Activated T-helper 1 cell treated with anti-CD3 and anti-CD28 coated beads, Interleukin-12 subunit alpha, Interleukin-12 subunit beta, Interleukin-2, Interleukin-4 antibody, amounts not matched to agents 30 ng/mL and 10 ng/mL and 1 ng/mL, durations not matched to agents 14 hours and 24 hours and 36 hours (primary cell): ENCODE results near the gene TYSND1. TPM values are rescaled to one million over a fixed set of nuclear protein-coding genes. Genes with fewer than 3 reads are reported as not detected.
A peak's percentile ranks its signal among the peaks of the same experiment; 100 is the strongest.
"Not testable (repeated sequence)": the region's sequence is repeated elsewhere in the genome, so short reads cannot be mapped to it uniquely, and the experiment has no call there.

Source experiments
- DNase-seq: peaks from one replicate; pipeline ENCODE4 v3.0.0; 2021; ENCODE audit warnings: low spot score
- H3K27ac Mint-ChIP-seq: one replicate; pipeline ENCODE4 v1.8.0; 2021; ENCODE audit warnings: mild to moderate bottlenecking, mixed read lengths
- H3K27me3 Mint-ChIP-seq: one replicate; pipeline ENCODE4 v1.8.0; 2022; ENCODE audit warnings: mild to moderate bottlenecking, moderate library complexity, mixed read lengths; ENCODE audit not compliant: insufficient read depth
- H3K36me3 Mint-ChIP-seq: one replicate; pipeline ENCODE4 v1.8.0; 2021; ENCODE audit warnings: low read depth, mixed read lengths
- H3K4me1 Mint-ChIP-seq: one replicate; pipeline ENCODE4 v1.8.0; 2021; ENCODE audit warnings: low read depth, mixed read lengths
- H3K4me3 Mint-ChIP-seq: one replicate; pipeline ENCODE4 v1.8.0; 2021; ENCODE audit warnings: mild to moderate bottlenecking, moderate library complexity, mixed read lengths
- H3K9me3 Mint-ChIP-seq: one replicate; pipeline ENCODE4 v1.8.0; 2021; ENCODE audit warnings: mixed read lengths
- intact Hi-C: fragments of 100-400 bp; cut with micrococcal nuclease; formaldehyde crosslinking; loops from one replicate; pipeline ENCODE4 v1.15.1; 2024
- total RNA-seq: library from RNA; stranded (reverse); gene quantifications from 2 replicates; pipeline ENCODE4 v1.2.3, GENCODE V29; 2022

Gene TYSND1
- total RNA-seq, 1 donor from 2014 or later = 12.7 TPM

DNA sequence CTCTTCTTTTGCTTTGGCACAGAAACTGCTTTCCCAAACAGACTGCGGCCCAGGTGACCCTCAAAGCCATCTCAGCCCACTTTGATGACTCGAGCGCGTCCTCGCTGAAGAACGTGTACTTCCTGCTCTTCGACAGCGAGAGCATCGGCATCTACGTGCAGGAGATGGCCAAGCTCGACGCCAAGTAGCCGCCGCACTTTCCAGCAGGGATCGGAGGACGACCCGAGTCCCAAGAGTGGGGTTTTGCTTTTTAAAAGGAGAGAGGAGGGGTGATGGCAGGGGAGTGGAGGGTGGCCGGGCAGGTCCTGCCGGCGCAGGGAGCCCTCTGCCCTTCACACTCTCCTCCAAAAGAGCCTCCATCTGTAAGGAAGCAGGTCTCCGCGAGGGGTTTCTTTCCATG is 35.0 kb downstream of the TYSND1 start:
- Mint-ChIP-seq H3K9me3 (no peaks in the 10 kb centered on the region), H3K36me3 (no peaks in the 10 kb centered on the region), H3K27ac (no peak overlapping the region), H3K27me3 (peaks cover 2% of the 10 kb centered on the region), H3K4me3 (no peak overlapping the region), H3K4me1 (peaks cover 6% of the 10 kb centered on the region)
- DNase-seq = no peak
- intact Hi-C loops = no loop called here

DNA sequence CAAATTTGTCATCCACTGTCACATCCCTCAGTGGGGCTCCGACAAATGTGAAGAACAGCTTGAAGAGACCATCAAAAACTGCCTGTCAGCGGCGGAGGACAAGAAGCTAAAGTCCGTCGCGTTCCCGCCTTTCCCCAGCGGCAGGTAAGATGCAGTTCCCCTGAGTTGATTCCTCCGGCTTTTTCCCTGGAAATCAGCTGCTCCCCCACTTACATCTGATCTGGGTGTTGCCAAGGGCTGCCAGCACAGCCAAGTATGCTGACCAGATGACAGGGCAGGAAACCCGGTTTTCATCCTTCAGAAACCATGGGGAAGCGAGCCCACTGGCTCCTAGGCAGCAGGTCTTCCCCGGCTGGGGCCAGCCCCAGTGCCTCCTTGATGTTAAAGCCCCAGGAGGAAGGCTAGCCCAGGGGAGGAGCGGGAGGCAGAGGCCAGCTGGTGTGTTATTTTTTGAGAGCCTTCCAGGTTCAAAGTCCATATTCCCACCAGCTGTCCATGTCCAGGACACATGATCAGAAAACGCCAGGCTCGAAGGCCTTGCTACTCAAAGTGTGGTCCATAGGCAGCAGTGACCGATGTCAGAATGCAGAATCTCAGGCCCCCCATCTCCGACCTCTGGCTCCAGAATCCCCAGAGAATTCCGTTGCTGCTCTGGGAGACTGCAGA is 37.3 kb downstream of the TYSND1 start:
- intact Hi-C loops = no loop called here
- no peak overlapping the region for H3K27ac Mint-ChIP-seq
- peaks cover 3% of the 10 kb centered on the region for H3K36me3 Mint-ChIP-seq
- no peaks in the 10 kb centered on the region for H3K9me3 Mint-ChIP-seq
- no peak for DNase-seq
- no peaks in the 10 kb centered on the region for H3K4me1 Mint-ChIP-seq
- no peaks in the 10 kb centered on the region for H3K27me3 Mint-ChIP-seq
- H3K4me3 Mint-ChIP-seq = no peak overlapping the region

DNA sequence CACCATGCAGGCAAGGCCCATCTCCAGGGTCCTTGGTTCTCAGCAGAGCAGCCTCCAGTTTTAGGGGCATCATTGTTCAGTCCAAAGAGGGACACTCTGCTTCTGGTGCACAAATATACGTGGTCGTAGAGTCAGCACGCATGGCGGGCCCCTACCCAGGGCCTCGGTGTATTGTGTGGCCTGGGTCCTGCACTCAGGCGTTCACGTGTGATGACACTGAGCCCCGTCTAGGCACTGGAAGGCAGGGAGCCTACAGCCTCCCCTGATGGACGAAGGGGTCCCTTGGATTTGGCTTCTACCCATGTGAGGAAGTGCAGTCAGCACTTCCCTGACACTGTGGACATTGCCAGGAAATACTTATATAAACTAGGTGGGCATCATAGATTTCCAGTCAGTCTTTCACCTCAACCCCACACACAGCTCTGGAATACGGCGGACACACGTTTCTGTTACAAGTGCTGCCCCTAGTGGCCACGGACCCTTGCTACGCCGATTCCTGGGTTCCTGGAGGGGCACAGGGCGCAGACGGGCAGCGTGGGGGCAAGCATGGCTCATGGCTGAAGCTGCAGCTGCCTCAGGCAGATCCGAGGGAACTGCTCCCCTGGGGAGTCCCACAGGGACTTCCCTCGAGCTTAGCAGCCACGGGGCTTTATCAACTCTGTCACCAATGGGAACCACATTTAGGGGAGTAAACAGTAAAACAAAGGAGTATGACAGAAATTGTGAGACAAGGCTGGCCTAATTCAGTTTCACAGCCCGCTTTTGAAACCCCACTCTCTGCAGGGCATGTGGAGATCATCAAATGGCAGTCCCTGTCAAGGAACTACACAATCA is 39.3 kb downstream of the TYSND1 start:
- DNase-seq = no peak
- intact Hi-C loops = no loop called here

DNA sequence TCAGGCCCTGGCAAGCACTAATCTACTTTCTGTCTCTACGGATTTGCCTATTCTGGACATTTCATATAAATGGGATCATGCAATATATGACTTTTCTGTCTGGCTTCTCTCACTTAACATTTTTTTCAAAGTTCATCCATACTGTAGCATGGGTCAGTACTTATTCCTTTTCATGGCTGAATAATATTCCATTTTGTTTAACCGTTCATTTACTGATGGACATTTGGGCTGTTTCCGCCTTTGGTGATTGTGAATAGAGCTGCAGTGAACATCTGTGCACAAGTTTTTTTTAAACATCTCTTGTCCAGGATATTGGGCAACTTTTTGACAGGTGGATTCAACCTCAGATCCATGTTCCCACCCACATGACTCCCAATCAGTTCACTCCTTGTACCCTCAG is 44.8 kb downstream of the TYSND1 start:
- no peaks in the 10 kb centered on the region for H3K27me3 Mint-ChIP-seq
- H3K4me3 Mint-ChIP-seq = no peak overlapping the region
- intact Hi-C loops = no loop called here
- no peak for DNase-seq
- no peaks in the 10 kb centered on the region for H3K9me3 Mint-ChIP-seq
- H3K36me3 Mint-ChIP-seq = peaks cover 3% of the 10 kb centered on the region
- H3K27ac Mint-ChIP-seq = no peak overlapping the region
- no peaks in the 10 kb centered on the region for H3K4me1 Mint-ChIP-seq

More for the DNA sequence above, 39.3 kb downstream of the TYSND1 start:
- peaks cover 3% of the 10 kb centered on the region for H3K36me3 Mint-ChIP-seq
- no peaks in the 10 kb centered on the region for H3K4me1 Mint-ChIP-seq
- H3K4me3 Mint-ChIP-seq = no peak overlapping the region
- H3K27ac Mint-ChIP-seq = no peak overlapping the region
- H3K9me3 Mint-ChIP-seq = no peaks in the 10 kb centered on the region
- no peaks in the 10 kb centered on the region for H3K27me3 Mint-ChIP-seq

DNA sequence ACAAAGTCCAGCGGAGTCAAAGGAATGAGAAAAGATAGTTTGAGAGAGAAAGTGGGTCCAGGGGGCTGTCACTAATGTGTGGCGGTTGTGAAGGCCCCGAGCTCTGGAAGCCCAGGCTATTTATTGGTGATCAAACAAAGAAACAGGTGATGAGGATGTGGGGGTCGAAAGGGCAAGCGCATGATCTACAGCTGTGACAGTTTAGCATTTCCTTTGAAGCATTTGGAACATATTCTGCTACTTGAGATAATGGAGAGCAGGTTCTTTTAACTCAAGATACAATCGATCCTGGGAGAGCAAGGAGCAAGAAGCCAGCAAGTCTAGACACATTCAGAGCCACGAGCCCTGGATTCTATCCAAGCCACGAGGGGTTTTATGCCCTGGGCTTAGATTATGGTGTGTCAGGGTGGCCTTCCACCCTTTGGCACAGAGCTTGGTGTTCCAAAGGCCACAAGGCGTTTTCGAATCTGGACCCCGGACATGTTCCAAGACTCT is 45.4 kb downstream of the TYSND1 start:
- DNase-seq, H3K9me3 Mint-ChIP-seq, H3K36me3 Mint-ChIP-seq, H3K27me3 Mint-ChIP-seq, H3K4me3 Mint-ChIP-seq, intact Hi-C loops, H3K4me1 Mint-ChIP-seq, H3K27ac Mint-ChIP-seq: not testable (repeated sequence)

DNA sequence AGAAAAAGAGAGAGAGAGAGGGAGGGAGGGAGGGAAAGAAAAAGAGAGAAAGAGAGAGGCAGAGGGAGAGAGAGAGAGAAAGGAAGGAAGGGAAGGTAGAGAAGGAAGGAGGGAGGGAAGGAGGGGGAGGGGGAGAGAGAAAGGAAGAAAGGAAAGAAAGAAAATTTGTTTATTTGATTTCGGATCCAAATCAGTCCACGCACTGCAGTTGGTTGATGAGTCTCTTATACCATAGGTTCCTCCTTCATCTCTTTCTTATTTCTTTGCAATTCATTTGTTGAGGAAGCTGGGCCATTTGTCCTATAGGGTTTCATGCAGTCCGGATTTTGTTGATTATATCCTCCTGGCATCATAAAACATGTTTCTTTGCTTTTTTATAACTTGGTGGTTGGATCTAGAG is 48.2 kb downstream of the TYSND1 start:
- H3K4me3 Mint-ChIP-seq = no peak overlapping the region
- intact Hi-C loops = no loop called here
- H3K27me3 Mint-ChIP-seq = no peaks in the 10 kb centered on the region
- no peaks in the 10 kb centered on the region for H3K36me3 Mint-ChIP-seq
- H3K27ac Mint-ChIP-seq = no peak overlapping the region
- DNase-seq = no peak
- H3K4me1 Mint-ChIP-seq = peaks cover 13% of the 10 kb centered on the region
- H3K9me3 Mint-ChIP-seq = no peaks in the 10 kb centered on the region

DNA sequence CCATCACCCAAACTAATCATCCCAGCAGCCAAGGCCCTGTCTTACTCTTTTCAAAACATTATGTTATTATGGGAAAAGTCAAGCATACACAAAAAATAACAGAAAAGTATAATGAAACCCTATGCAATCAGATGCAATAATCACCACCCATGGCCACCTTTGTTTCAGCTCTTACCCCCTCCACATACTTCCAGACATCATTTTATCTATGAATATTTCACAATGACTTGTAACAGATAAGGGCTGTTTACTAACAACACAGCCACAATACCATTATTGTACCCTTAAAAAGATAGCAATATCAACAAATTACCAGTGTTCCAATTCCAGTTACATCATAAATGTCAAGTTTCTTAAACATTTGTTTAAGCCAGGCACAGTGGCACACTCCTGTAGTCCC is 49.0 kb downstream of the TYSND1 start:
- Mint-ChIP-seq H3K4me3 (no peak overlapping the region), H3K9me3 (no peaks in the 10 kb centered on the region), H3K36me3 (no peaks in the 10 kb centered on the region), H3K27ac (no peak overlapping the region), H3K27me3 (no peaks in the 10 kb centered on the region), H3K4me1 (peaks cover 21% of the 10 kb centered on the region)
- no peak for DNase-seq
- intact Hi-C loops = no loop called here

DNA sequence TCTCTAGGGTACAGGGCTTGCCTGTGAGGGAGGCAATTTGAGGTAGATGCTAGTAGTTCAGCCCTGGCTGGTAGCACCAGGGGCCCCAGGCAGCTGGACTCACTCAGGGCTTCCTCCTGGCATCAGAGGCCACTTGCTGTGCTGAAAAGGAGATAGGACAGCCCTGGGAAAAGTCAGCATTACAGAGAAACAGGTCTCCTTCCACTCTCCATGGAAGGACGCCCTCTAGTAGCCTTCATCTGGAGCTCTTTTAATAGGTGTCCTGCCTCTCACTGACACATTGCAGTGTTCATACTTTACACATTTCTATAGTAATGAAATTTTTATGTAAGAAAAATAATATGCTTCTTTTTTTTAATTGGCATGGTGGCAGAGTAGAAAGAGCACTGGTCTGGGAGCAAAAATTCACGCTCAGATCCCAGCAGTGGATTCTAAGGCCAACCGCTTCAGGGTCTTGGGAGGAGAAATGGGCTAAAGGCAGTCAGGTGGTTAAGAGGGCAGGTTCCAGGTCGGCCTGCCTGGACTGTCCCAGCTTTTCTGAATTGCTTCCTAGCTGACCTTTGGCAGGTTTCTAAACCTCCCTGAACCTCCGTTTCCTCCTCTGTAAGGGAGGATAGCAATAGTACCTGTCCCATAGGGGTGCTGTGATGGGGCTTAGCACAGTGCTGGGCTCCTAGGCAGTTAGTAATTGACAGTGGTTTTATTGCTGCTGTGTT is 49.6 kb downstream of the TYSND1 start:
- intact Hi-C loops = no loop called here
- Mint-ChIP-seq H3K27me3 (no peaks in the 10 kb centered on the region), H3K4me3 (no peak overlapping the region), H3K9me3 (no peaks in the 10 kb centered on the region), H3K36me3 (no peaks in the 10 kb centered on the region), H3K27ac (no peak overlapping the region), H3K4me1 (peaks cover 27% of the 10 kb centered on the region)
- DNase-seq = no peak

DNA sequence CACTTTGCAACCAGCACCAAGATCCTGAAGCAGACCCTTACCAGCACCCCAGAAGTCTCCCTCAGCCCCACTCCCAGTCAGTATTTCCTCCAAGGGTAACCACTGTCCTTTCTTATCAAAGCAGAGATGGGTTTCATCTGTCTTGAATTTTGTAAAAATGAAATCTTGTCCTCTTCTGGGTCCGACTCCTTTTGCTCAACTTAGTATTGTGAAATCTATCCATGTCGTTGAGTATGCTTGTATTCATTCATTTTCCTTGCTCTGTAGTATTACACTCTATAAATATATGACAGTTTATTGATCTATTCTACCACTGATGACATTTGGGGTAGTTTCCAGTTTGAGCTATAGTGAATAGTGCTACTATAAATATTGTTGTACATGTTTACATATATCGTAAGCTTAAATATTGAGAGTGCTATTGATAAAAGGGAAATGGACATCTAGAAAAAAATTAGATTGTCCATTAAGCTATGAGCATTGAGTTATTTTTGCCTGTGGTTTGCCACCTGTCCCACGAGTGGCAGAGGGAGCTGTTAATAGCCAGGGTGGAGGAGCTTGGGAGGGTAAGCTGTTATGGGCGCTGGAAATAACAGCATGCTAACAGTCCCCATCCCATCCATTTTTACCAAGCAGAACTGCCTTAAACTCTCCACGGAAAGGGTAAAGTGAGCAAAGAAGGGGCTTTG is 50.3 kb downstream of the TYSND1 start:
- intact Hi-C loops = no loop called here
- no peaks in the 10 kb centered on the region for H3K9me3 Mint-ChIP-seq

DNA sequence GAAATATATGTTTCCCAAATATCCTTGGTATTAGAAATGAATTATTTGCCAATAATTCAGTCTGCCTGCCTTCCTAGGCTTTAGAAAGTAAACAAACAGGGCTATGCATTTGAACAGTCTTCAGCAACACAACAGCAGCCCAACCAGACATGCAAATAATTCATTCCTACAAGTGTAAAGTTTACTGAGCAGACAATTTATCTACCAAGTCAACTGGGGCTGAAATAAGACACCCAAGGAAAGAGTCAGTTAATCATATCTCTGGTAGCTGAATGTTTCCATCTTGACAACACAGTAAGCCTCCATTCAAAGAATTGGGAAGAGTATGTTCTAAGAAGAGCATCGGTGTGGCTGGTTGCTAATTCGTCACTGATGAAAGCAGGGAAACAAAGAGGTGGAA is 52.2 kb downstream of the TYSND1 start:
- Mint-ChIP-seq H3K36me3 (no peaks in the 10 kb centered on the region), H3K9me3 (no peaks in the 10 kb centered on the region), H3K27me3 (no peaks in the 10 kb centered on the region), H3K27ac (no peak overlapping the region), H3K4me1 (peaks cover 31% of the 10 kb centered on the region), H3K4me3 (no peak overlapping the region)
- DNase-seq = no peak
- intact Hi-C loops = no loop called here

More for the DNA sequence above, 50.3 kb downstream of the TYSND1 start:
- Mint-ChIP-seq H3K4me1 (peaks cover 31% of the 10 kb centered on the region), H3K4me3 (no peak overlapping the region), H3K36me3 (no peaks in the 10 kb centered on the region), H3K27me3 (no peaks in the 10 kb centered on the region), H3K27ac (no peak overlapping the region)
- DNase-seq = no peak

DNA sequence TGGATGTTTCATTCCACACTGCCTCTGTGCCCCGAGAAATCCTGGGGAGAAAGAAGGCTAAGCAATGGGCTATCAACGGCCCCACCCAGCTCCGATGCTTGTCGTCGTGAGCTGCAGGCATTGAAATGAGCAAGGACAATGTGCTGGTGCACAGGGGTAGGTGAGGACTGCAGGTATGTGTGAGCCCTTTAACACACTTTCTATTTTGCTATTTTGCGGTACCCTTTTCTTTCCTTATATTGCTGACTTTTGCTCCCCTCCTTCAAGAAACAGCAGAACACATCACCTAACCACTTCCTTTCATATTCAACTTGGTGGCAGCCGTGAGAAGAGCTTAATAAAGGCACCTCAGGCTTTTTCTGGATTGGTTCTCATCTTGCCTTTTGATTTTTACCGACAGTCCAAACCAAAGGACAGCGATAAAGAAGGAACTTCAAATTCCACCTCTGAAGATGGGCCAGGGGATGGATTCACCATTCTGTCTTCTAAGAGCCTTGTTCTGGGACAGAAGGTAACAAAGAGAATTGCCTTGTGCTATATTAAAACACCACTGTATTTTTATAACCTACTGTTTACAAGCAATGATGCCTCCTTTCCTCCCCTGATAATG is 53.1 kb downstream of the TYSND1 start:
- peak; percentile 11 for DNase-seq
- Mint-ChIP-seq H3K9me3 (no peaks in the 10 kb centered on the region), H3K27me3 (no peaks in the 10 kb centered on the region), H3K4me3 (peak overlapping the region; percentile 76), H3K27ac (peak overlapping the region; percentile 44), H3K36me3 (no peaks in the 10 kb centered on the region), H3K4me1 (peaks cover 31% of the 10 kb centered on the region)
- intact Hi-C loops = loop anchor here (2.0 kb wide), 2 partner anchors 53 to 77 kb away; partner anchors contain the start of genes SAR1A and TYSND1

DNA sequence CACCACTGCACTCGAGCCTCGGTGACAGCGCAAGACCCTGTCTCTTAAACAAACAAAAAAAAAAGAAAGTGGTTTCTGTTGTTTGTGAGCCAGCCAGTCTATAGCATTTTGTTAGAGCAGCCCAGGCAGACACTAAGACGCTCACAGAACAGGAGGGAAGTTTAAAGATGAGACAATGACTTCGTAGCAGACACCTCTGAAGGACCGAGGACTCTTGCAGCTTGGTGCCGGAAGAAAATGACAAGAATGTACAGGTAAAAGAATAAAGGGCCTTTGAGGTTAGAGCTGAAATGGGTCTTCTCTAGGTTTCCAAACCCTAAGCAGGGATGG is 54.1 kb downstream of the TYSND1 start:
- Mint-ChIP-seq H3K27ac (peak overlapping the region; percentile 71), H3K9me3 (no peaks in the 10 kb centered on the region), H3K4me3 (peak overlapping the region; percentile 76), H3K27me3 (no peaks in the 10 kb centered on the region), H3K36me3 (no peaks in the 10 kb centered on the region), H3K4me1 (peaks cover 31% of the 10 kb centered on the region)
- no peak for DNase-seq
- intact Hi-C loops = loop anchor here (2.0 kb wide), 2 partner anchors 54 to 78 kb away; partner anchors contain the start of genes SAR1A and TYSND1
